Measurements from ENCODE around the gene NUMB. TPM values are rescaled to one million over a fixed set of nuclear protein-coding genes. Genes with fewer than 3 reads are reported as not detected.

The NUMB gene
- total RNA-seq, 1 donor from 2014 or later, result 32.1 TPM

- H3K36me3 ChIP-seq, result no peaks in the 10 kb centered on the region
These were observed 194.7 kb downstream of the NUMB start for GRCh38 chr14:73263606-73264005.

GRCh38 chr14:73262427-73263183, 195.7 kb downstream of the NUMB start:
- no peaks in the 10 kb centered on the region for H3K36me3 ChIP-seq
- no peak for TF ChIP-seq CTCF (IDR thresholded peaks at IDR 0.05; ENCODE audit: borderline replicate concordance)
- H3K27me3 ChIP-seq (ENCODE audit: low read depth), result peaks cover 17% of the 10 kb centered on the region
- no peaks in the 10 kb centered on the region for H3K9me3 ChIP-seq (replicated peaks)
- intact Hi-C loops (cut with micrococcal nuclease), result no loop called here
- H3K27ac ChIP-seq (replicated peaks), result no peak overlapping the region
- DNase-seq, result no peak
- H3K4me1 ChIP-seq, result no peaks in the 10 kb centered on the region
- no peak overlapping the region for H3K4me3 ChIP-seq

More at GRCh38 chr14:73263606-73264005, 194.7 kb downstream of the NUMB start:
- no peak for TF ChIP-seq CTCF (IDR thresholded peaks at IDR 0.05; ENCODE audit: borderline replicate concordance)
- no peaks in the 10 kb centered on the region for H3K9me3 ChIP-seq (replicated peaks)
- no peaks in the 10 kb centered on the region for H3K4me1 ChIP-seq
- H3K27ac ChIP-seq (replicated peaks), result no peak overlapping the region
- DNase-seq, result no peak
- H3K27me3 ChIP-seq (ENCODE audit: low read depth), result peaks cover 17% of the 10 kb centered on the region
- intact Hi-C loops (cut with micrococcal nuclease), result no loop called here
- H3K4me3 ChIP-seq, result no peak overlapping the region

- no peak for DNase-seq
- Histone ChIP-seq H3K4me3 (no peak overlapping the region), H3K27me3 (ENCODE audit: low read depth) (peaks cover 17% of the 10 kb centered on the region), H3K36me3 (no peaks in the 10 kb centered on the region), H3K4me1 (no peaks in the 10 kb centered on the region), H3K9me3 (replicated peaks) (no peaks in the 10 kb centered on the region), H3K27ac (replicated peaks) (no peak overlapping the region)
- no peak for TF ChIP-seq CTCF (IDR thresholded peaks at IDR 0.05; ENCODE audit: borderline replicate concordance)
- intact Hi-C loops (cut with micrococcal nuclease), result no loop called here
These were observed 196.6 kb downstream of the NUMB start for GRCh38 chr14:73261520-73262426.

GRCh38 chr14:73261075-73261474, 197.3 kb downstream of the NUMB start:
- no peak for TF ChIP-seq CTCF (IDR thresholded peaks at IDR 0.05; ENCODE audit: borderline replicate concordance)
- H3K9me3 ChIP-seq (replicated peaks), result no peaks in the 10 kb centered on the region
- H3K4me3 ChIP-seq, result no peak overlapping the region
- H3K4me1 ChIP-seq, result no peaks in the 10 kb centered on the region
- no peak for DNase-seq
- peaks cover 17% of the 10 kb centered on the region for H3K27me3 ChIP-seq (ENCODE audit: low read depth)
- H3K27ac ChIP-seq (replicated peaks), result no peak overlapping the region
- no peaks in the 10 kb centered on the region for H3K36me3 ChIP-seq
- intact Hi-C loops (cut with micrococcal nuclease), result no loop called here

GRCh38 chr14:73260574-73260973, 197.8 kb downstream of the NUMB start:
- H3K36me3 ChIP-seq, result no peaks in the 10 kb centered on the region
- H3K27me3 ChIP-seq (ENCODE audit: low read depth), result peaks cover 17% of the 10 kb centered on the region
- H3K9me3 ChIP-seq (replicated peaks), result no peaks in the 10 kb centered on the region
- no peak overlapping the region for H3K4me3 ChIP-seq
- TF ChIP-seq CTCF (IDR thresholded peaks at IDR 0.05; ENCODE audit: borderline replicate concordance), result no peak
- H3K4me1 ChIP-seq, result no peaks in the 10 kb centered on the region
- H3K27ac ChIP-seq (replicated peaks), result no peak overlapping the region
- intact Hi-C loops (cut with micrococcal nuclease), result no loop called here
- DNase-seq, result no peak

Data from left ventricle myocardium inferior (tissue), 1 donor.